ENCODE measurements around the gene CORO2B. TPM values are rescaled to one million over a fixed set of nuclear protein-coding genes. Genes with fewer than 3 reads are reported as not detected.

Gene CORO2B
- total RNA-seq, 2 donors from 2014 or later: 4.3 to 8.5 TPM

DNA sequence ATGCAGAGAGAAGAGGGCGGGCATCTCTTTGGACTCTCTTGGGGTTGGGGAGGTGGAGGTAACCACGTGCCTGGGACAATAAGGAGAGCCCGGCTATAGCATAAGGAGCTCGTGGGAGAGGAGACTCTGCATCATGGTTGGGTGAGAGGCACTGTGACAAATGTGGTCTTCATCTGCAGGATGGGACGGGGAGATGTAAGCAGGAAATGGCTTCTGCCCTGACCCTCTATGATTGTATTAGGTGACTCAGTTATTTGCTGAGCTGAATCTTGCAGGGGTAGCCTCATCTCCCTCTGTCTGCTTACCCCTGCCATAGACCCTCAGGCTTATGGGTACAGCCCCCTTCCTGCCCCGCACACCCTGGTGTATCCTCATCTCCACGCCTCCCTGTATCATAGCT, 48.7 kb downstream of the CORO2B start:
- no peaks in the 10 kb centered on the region for H3K4me1 ChIP-seq (ENCODE audit: control insufficient read depth in 1 of 2, low read depth in 2 of 2)
- H3K36me3 ChIP-seq: no peaks in the 10 kb centered on the region
- no peak overlapping the region for H3K27ac ChIP-seq
- no peak for DNase-seq (ENCODE audit: low spot score)
- H3K27me3 ChIP-seq (replicated peaks; ENCODE audit: insufficient read depth): no peaks in the 10 kb centered on the region
- no peak overlapping the region for H3K4me3 ChIP-seq
- no peaks in the 10 kb centered on the region for H3K9me3 ChIP-seq
- no peak for ATAC-seq (ENCODE audit: insufficient number of reproducible peaks, low FRiP score, low read depth)
- TF ChIP-seq, protein P1, sequence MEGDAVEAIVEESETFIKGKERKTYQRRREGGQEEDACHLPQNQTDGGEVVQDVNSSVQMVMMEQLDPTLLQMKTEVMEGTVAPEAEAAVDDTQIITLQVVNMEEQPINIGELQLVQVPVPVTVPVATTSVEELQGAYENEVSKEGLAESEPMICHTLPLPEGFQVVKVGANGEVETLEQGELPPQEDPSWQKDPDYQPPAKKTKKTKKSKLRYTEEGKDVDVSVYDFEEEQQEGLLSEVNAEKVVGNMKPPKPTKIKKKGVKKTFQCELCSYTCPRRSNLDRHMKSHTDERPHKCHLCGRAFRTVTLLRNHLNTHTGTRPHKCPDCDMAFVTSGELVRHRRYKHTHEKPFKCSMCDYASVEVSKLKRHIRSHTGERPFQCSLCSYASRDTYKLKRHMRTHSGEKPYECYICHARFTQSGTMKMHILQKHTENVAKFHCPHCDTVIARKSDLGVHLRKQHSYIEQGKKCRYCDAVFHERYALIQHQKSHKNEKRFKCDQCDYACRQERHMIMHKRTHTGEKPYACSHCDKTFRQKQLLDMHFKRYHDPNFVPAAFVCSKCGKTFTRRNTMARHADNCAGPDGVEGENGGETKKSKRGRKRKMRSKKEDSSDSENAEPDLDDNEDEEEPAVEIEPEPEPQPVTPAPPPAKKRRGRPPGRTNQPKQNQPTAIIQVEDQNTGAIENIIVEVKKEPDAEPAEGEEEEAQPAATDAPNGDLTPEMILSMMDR (IDR thresholded peaks at IDR 0.05): no peak

DNA sequence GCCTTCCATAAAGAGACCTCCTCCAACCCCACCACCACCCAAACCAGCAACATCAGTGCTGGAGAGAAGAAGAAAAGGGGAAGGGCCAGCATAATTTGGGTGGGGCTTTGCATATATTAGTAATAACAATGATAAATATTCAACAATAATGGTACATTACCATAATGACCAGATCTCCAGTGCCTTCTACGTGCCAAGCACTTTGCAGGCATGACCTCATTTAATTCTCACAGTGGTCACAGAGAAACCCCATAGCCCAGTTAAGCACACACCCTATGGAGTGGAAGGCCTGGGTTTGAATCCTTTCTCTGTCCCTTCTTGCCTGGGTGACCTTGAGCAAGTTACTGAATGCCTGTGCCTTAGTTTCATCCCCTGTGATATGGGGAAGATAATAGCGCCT, 49.2 kb downstream of the CORO2B start:
- DNase-seq (ENCODE audit: low spot score) (no peak), ATAC-seq (ENCODE audit: insufficient number of reproducible peaks, low FRiP score, low read depth) (no peak)
- H3K9me3 ChIP-seq: no peaks in the 10 kb centered on the region
- no peaks in the 10 kb centered on the region for H3K27me3 ChIP-seq (replicated peaks; ENCODE audit: insufficient read depth)
- H3K4me1 ChIP-seq (ENCODE audit: control insufficient read depth in 1 of 2, low read depth in 2 of 2): no peaks in the 10 kb centered on the region
- no peaks in the 10 kb centered on the region for H3K36me3 ChIP-seq
- TF ChIP-seq, protein P1 (IDR thresholded peaks at IDR 0.05): no peak
- H3K4me3 ChIP-seq: no peak overlapping the region
- no peak overlapping the region for H3K27ac ChIP-seq

DNA sequence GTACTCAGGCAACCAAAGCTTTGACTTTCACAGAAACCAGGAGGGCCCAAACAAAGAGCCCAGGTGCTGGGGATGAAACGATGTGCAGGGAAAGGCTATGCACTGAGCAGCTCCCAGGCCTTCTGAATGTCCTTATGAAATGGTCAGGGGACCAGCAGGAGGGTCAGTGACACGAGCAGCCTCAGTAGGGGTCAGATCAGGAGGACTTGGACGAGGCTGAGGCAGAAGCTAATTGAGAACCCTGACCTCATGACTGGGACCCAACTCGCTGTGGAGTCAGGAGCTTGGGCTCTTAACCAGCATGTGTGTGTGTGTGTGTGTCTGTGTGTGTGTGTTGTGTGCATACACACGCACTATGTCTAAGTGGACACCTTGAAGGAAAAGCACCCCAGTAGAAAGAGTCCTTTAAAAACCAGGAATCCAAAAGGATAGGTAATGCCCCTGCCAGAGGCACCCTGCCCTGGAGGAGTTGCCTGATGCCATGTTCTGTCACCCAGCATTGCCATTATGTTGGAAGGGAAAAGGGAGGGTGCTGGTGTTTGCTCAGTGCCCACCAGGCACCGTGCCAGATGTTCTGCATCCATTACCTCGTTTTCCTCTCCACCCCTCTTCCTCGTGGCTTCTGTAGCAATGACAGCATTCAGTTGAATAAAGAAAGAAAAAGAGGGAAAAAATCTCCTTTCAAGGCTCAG, 50.9 kb downstream of the CORO2B start:
- H3K9me3 ChIP-seq: no peaks in the 10 kb centered on the region
- no peak for DNase-seq (ENCODE audit: low spot score)
- H3K4me3 ChIP-seq: no peak overlapping the region
- peaks cover 0 to 2% of the 10 kb centered on the region in 2 donors for H3K4me1 ChIP-seq (ENCODE audit: control insufficient read depth in 1 of 2, low read depth in 2 of 2)
- no peak for ATAC-seq (ENCODE audit: insufficient number of reproducible peaks, low FRiP score, low read depth)
- H3K36me3 ChIP-seq: no peaks in the 10 kb centered on the region
- TF ChIP-seq, protein P1 (IDR thresholded peaks at IDR 0.05): no peak
- no peak overlapping the region for H3K27ac ChIP-seq
- H3K27me3 ChIP-seq (replicated peaks; ENCODE audit: insufficient read depth): no peaks in the 10 kb centered on the region

DNA sequence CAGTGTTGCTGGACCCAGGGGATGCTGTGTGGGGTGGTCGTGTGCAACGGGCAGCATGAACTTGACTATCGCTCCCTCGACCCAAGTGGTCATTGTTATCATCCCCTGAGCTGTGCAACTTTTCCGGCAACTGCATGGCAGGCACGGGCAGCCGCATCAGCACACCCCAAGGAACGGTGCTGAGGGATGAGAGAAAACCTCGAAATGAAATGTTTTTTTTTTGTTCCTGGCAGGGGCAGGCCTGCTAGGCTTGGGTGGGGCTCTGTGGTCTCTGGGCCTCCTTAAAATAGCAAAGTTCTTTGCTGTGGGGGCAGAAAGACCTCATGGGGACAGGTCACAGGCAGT, 51.4 kb downstream of the CORO2B start:
- Histone ChIP-seq H3K4me1 (ENCODE audit: control insufficient read depth in 1 of 2, low read depth in 2 of 2) (peaks cover 4 to 8% of the 10 kb centered on the region in 2 donors), H3K36me3 (no peaks in the 10 kb centered on the region), H3K4me3 (no peak overlapping the region), H3K27me3 (replicated peaks; ENCODE audit: insufficient read depth) (no peaks in the 10 kb centered on the region), H3K9me3 (no peaks in the 10 kb centered on the region), H3K27ac (no peak overlapping the region)
- TF ChIP-seq, protein P1 (IDR thresholded peaks at IDR 0.05): no peak
- ATAC-seq (ENCODE audit: insufficient number of reproducible peaks, low FRiP score, low read depth) (no peak), DNase-seq (ENCODE audit: low spot score) (no peak)

DNA sequence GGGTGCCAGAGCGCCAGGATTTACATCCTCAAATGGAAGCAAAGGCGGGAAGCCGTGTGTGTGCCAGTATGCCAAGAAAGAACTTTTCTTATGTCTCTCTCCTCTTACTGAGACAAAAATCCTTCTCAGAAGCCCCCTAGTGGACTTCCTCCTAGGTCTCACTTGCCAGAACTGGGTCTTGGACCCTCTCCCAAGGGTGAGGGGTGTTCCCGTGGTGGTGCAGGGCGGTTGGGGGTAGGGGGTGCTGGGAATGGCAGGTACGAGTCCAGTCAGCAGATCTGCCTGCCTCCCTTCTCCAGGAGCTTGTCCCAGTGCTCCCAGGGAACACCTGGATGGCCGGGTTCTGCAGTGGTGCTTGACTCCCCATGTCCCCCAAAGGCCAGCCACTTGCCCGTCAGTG, 52.0 kb downstream of the CORO2B start:
- Histone ChIP-seq H3K27me3 (replicated peaks; ENCODE audit: insufficient read depth) (no peaks in the 10 kb centered on the region), H3K9me3 (no peaks in the 10 kb centered on the region), H3K27ac (no peak overlapping the region), H3K4me3 (no peak overlapping the region), H3K4me1 (ENCODE audit: control insufficient read depth in 1 of 2, low read depth in 2 of 2) (peaks cover 6 to 14% of the 10 kb centered on the region in 2 donors), H3K36me3 (no peaks in the 10 kb centered on the region)
- DNase-seq (ENCODE audit: low spot score) (no peak), ATAC-seq (ENCODE audit: insufficient number of reproducible peaks, low FRiP score, low read depth) (no peak)
- TF ChIP-seq, protein P1 (IDR thresholded peaks at IDR 0.05): no peak
